Gastroesophageal sphincter (tissue), 3 donors: ENCODE results near the gene ROS1.

Experiments
- POLR2AphosphoS5 ChIP-seq: sonication (generic); formaldehyde crosslinking; IDR thresholded peaks from one replicate; pipeline ENCODE4 v1.6.1; 2017; ENCODE audit warnings: antibody characterized with exemption
- TF ChIP-seq, protein P1 (sequence below), 4 experiments: fragments of 200-600 bp in 2 of 4; fragments of 450-650 bp in 2 of 4; sonication (generic) in 1 of 4; IDR thresholded peaks; one replicate each; pipeline ENCODE4 v1.5.1; 2017 to 2019; ENCODE audit warnings: antibody characterized with exemption in 4 of 4, mild to moderate bottlenecking in 2 of 4, moderate library complexity in 2 of 4

DNA sequence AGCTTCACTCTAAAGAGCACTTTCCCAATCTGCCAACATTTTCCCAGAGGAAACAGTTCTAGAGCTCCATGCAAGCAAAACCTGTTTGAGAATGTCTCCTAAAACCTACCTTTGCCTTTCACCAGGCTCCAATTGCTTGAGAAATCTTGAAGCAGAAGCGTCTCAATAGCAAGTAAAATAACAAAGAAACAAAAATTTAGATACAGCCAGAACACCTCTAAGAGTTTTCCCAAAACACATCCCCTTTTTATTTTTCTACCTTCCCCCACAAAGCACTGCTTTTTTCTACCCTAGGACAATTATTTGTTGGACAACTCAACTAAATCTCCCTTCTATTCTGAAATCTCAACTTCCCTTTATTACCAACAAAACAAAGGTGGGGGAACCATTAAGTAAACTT is 156.8 kb downstream of the ROS1 start:
- TF ChIP-seq, protein P1, sequence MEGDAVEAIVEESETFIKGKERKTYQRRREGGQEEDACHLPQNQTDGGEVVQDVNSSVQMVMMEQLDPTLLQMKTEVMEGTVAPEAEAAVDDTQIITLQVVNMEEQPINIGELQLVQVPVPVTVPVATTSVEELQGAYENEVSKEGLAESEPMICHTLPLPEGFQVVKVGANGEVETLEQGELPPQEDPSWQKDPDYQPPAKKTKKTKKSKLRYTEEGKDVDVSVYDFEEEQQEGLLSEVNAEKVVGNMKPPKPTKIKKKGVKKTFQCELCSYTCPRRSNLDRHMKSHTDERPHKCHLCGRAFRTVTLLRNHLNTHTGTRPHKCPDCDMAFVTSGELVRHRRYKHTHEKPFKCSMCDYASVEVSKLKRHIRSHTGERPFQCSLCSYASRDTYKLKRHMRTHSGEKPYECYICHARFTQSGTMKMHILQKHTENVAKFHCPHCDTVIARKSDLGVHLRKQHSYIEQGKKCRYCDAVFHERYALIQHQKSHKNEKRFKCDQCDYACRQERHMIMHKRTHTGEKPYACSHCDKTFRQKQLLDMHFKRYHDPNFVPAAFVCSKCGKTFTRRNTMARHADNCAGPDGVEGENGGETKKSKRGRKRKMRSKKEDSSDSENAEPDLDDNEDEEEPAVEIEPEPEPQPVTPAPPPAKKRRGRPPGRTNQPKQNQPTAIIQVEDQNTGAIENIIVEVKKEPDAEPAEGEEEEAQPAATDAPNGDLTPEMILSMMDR (IDR thresholded peaks at IDR 0.05) = no peak
- TF ChIP-seq POLR2AphosphoS5 = no peak
